PFSK-1 (cell line): ENCODE measurements around the gene ERCC6.

Source experiments
- POLR2AphosphoS5 ChIP-seq: IDR thresholded peaks from 2 replicates; pipeline ENCODE4 v1.6.1; 2012; ENCODE audit warnings: low read depth, mild to moderate bottlenecking, control low read depth, low read length, moderate library complexity
- SIN3A ChIP-seq: IDR thresholded peaks from 2 replicates; pipeline ENCODE4 v1.6.1; 2012; ENCODE audit warnings: mild to moderate bottlenecking, low read length, moderate library complexity, borderline replicate concordance; ENCODE audit not compliant: insufficient read depth
- TAF1 ChIP-seq: IDR thresholded peaks from 2 replicates; pipeline ENCODE4 v1.6.1; 2012; ENCODE audit warnings: low read length, control low read depth, borderline replicate concordance; ENCODE audit not compliant: insufficient read depth
- TF ChIP-seq, protein P1 (sequence below), 2 experiments: IDR thresholded peaks; 2 replicates each; pipeline versions ENCODE4 v1.6.1 to v1.8.0; 2011 to 2012; ENCODE audit warnings: low read depth in 2 of 2, low read length in 2 of 2, control low read depth in 1 of 2, inconsistent platforms in 1 of 2, mild to moderate bottlenecking in 1 of 2, moderate library complexity in 1 of 2; ENCODE audit not compliant: insufficient read depth in 1 of 2

DNA sequence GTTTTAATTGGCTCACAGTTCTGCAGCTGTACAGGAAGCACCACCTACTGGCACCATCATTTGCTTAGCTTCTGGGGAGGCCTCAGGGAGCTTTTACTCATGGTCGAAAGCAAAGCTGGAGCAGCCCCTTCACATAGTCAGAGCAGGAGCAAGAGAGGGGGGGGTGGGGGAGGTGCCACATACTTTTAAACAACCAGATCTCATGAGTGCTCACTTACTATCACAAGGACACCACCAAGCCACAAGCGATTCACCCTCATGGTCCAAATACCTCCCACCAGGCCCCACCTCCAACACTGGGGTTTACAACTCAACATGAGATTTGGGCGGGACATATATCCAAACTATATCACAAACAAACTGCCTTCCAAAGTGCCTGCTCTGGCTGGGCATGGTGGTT, 39.5 kb upstream of the ERCC6 start:
- TF ChIP-seq SIN3A = no peak
- no peak for TF ChIP-seq TAF1
- no peak for TF ChIP-seq POLR2AphosphoS5
- TF ChIP-seq, protein P1, sequence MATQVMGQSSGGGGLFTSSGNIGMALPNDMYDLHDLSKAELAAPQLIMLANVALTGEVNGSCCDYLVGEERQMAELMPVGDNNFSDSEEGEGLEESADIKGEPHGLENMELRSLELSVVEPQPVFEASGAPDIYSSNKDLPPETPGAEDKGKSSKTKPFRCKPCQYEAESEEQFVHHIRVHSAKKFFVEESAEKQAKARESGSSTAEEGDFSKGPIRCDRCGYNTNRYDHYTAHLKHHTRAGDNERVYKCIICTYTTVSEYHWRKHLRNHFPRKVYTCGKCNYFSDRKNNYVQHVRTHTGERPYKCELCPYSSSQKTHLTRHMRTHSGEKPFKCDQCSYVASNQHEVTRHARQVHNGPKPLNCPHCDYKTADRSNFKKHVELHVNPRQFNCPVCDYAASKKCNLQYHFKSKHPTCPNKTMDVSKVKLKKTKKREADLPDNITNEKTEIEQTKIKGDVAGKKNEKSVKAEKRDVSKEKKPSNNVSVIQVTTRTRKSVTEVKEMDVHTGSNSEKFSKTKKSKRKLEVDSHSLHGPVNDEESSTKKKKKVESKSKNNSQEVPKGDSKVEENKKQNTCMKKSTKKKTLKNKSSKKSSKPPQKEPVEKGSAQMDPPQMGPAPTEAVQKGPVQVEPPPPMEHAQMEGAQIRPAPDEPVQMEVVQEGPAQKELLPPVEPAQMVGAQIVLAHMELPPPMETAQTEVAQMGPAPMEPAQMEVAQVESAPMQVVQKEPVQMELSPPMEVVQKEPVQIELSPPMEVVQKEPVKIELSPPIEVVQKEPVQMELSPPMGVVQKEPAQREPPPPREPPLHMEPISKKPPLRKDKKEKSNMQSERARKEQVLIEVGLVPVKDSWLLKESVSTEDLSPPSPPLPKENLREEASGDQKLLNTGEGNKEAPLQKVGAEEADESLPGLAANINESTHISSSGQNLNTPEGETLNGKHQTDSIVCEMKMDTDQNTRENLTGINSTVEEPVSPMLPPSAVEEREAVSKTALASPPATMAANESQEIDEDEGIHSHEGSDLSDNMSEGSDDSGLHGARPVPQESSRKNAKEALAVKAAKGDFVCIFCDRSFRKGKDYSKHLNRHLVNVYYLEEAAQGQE (IDR thresholded peaks at IDR 0.05; ENCODE audit: insufficient read depth in 1 of 2, low read depth in 2 of 2, low read length in 2 of 2) = no peak
